ENCODE measurements around the gene HADHA.

GRCh38 chr2:26292646-26293045, 48.2 kb upstream of the HADHA start:
- TF ChIP-seq EP300 (IDR thresholded peaks at IDR 0.05; ENCODE audit: borderline replicate concordance in 1 of 2, low read depth in 1 of 2, low read length in 1 of 2) (no peak), TCF12 (IDR thresholded peaks at IDR 0.05) (no peak), RFX5 (IDR thresholded peaks at IDR 0.05; ENCODE audit: low read length) (no peak), TEAD4 (IDR thresholded peaks at IDR 0.05; ENCODE audit: borderline replicate concordance, insufficient read depth) (no peak), RXRA (IDR thresholded peaks at IDR 0.05; ENCODE audit: borderline replicate concordance, low read depth) (no peak), MAX (IDR thresholded peaks at IDR 0.05; ENCODE audit: low read depth) (no peak)
- TF ChIP-seq, protein P1, sequence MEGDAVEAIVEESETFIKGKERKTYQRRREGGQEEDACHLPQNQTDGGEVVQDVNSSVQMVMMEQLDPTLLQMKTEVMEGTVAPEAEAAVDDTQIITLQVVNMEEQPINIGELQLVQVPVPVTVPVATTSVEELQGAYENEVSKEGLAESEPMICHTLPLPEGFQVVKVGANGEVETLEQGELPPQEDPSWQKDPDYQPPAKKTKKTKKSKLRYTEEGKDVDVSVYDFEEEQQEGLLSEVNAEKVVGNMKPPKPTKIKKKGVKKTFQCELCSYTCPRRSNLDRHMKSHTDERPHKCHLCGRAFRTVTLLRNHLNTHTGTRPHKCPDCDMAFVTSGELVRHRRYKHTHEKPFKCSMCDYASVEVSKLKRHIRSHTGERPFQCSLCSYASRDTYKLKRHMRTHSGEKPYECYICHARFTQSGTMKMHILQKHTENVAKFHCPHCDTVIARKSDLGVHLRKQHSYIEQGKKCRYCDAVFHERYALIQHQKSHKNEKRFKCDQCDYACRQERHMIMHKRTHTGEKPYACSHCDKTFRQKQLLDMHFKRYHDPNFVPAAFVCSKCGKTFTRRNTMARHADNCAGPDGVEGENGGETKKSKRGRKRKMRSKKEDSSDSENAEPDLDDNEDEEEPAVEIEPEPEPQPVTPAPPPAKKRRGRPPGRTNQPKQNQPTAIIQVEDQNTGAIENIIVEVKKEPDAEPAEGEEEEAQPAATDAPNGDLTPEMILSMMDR (IDR thresholded peaks at IDR 0.05): no peak

Data from SK-N-SH (cell line).